ENCODE measurements around the gene CDH26. TPM values are rescaled to one million over a fixed set of nuclear protein-coding genes. Genes with fewer than 3 reads are reported as not detected.

Gene CDH26
- total RNA-seq, 1 donor from 2014 or later, result not detected

- no peak for DNase-seq (ENCODE audit: low read depth)
- TF ChIP-seq CTCF (conservative IDR thresholded peaks at IDR 0.05; ENCODE audit: low read depth, low read length), result no peak
- no peak overlapping the region for H3K4me3 ChIP-seq (ENCODE audit: low read depth, low read length)
Measured at GRCh38 chr20:59983076-59983475, 24.9 kb downstream of the CDH26 start.

DNA sequence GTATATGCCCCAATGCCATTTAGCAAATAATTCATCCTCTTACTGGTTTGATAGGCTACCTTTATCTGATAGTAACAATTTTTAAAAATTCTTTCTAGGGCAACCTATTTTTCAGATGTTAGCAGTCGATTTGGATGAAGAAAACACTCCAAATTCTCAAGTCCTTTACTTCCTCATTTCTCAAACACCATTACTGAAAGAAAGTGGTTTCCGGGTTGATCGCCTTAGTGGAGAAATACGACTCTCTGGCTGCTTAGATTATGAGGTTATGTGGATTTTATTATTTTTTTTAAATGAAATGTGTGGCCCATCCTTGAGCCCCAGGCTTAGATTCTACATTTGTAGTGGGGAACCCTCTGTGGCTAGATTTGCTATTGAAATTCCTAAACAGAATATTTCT, 26.3 kb downstream of the CDH26 start:
- DNase-seq (ENCODE audit: low read depth), result no peak
- TF ChIP-seq CTCF (conservative IDR thresholded peaks at IDR 0.05; ENCODE audit: low read depth, low read length), result no peak
- H3K4me3 ChIP-seq (ENCODE audit: low read depth, low read length), result no peak overlapping the region

GRCh38 chr20:59985164-59985563, 26.9 kb downstream of the CDH26 start:
- H3K4me3 ChIP-seq (ENCODE audit: low read depth, low read length), result no peak overlapping the region
- no peak for TF ChIP-seq CTCF (conservative IDR thresholded peaks at IDR 0.05; ENCODE audit: low read depth, low read length)
- DNase-seq (ENCODE audit: low read depth), result no peak

GRCh38 chr20:59985864-59986263, 27.6 kb downstream of the CDH26 start:
- TF ChIP-seq CTCF (conservative IDR thresholded peaks at IDR 0.05; ENCODE audit: low read depth, low read length), result peak; percentile 50
- no peak overlapping the region for H3K4me3 ChIP-seq (ENCODE audit: low read depth, low read length)
- DNase-seq (ENCODE audit: low read depth), result no peak

DNA sequence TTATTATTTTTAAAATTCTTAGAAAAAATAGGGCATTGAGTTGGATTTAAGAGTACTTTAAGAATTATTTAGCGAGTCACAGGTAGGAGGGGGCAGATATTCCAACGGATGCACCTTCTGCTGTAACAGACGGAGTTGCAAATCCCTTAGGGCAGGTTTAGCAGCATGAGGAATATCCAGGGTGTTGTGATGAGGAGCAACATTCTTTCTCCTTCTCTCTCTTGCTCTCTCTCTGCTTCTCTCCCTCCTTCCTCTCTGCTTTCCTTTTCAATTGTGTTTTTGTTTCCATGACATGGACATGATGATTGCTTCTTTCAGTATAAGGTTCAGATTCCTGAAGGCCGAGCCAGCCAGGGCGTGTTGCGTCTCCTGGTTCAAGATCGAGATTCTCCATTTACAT, 28.9 kb downstream of the CDH26 start:
- no peak for DNase-seq (ENCODE audit: low read depth)
- no peak for TF ChIP-seq CTCF (conservative IDR thresholded peaks at IDR 0.05; ENCODE audit: low read depth, low read length)
- no peak overlapping the region for H3K4me3 ChIP-seq (ENCODE audit: low read depth, low read length)

DNA sequence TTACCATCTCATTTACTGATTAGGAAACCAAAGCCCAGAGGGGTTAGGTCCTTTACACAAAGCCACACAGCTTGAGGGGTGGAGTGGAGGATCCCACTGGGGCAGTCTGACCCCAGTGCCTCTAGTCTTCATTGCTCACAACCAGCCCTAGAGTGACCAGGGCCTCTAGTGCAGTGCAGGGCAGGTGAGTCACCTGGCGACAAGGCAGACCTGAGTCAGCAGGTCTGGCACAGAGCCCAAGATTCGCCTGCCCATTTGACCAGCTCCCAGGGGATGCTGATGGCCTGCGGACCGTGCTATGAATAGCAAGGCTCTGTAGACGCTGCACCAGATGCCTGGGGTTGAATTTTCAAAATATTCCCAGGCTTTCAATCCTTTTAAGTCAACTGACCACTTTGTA, 29.9 kb downstream of the CDH26 start:
- no peak overlapping the region for H3K4me3 ChIP-seq (ENCODE audit: low read depth, low read length)
- no peak for TF ChIP-seq CTCF (conservative IDR thresholded peaks at IDR 0.05; ENCODE audit: low read depth, low read length)
- peak; percentile 40 for DNase-seq (ENCODE audit: low read depth)

- peak; percentile 14 for TF ChIP-seq CTCF (conservative IDR thresholded peaks at IDR 0.05; ENCODE audit: low read depth, low read length)
- DNase-seq (ENCODE audit: low read depth), result no peak
- no peak overlapping the region for H3K4me3 ChIP-seq (ENCODE audit: low read depth, low read length)
Measured at GRCh38 chr20:59992526-59993084, 34.4 kb downstream of the CDH26 start.
